H1 (cell line): ENCODE results near the gene TNIK. TPM values are rescaled to one million over a fixed set of nuclear protein-coding genes. Genes with fewer than 3 reads are reported as not detected.

Source experiments
- CTCF ChIA-PET: fragments of 300-600 bp; sonication (Branson Sonifier 250); formaldehyde crosslinking; loops from one replicate; lab custom pipeline; 2021; ENCODE audit not compliant: partially characterized antibody; lab: Charles Lee
- POLR2A ChIA-PET: fragments of 300-600 bp; sonication (Branson Sonifier 250); formaldehyde crosslinking; loops from one replicate; lab custom pipeline; 2021; ENCODE audit warnings: inconsistent platforms; ENCODE audit not compliant: partially characterized antibody; lab: Charles Lee
- DNase-seq, 2 experiments: peaks; one replicate each; pipeline versions ENCODE4 v3.0.0 to v3.0.0-alpha.2; 2010 to 2022; ENCODE audit warnings: low spot score in 2 of 2, low read depth in 1 of 2, mixed read lengths in 1 of 2
- FAIRE-seq: peaks from 2 replicates; lab custom pipeline; 2011; peaks lifted over from hg19 to GRCh38; lab: Jason Lieb, UNC
- H2AFZ ChIP-seq: 2 replicates; pipeline ENCODE4 v1.8.1; 2012; ENCODE audit warnings: low read length, inconsistent platforms
- H2AK5ac ChIP-seq: 2 replicates; pipeline ENCODE4 v1.6.1; 2013; ENCODE audit warnings: low read depth, low read length
- H2BK120ac ChIP-seq: replicated peaks from 2 replicates; pipeline ENCODE3; 2013; ENCODE audit warnings: low read depth, low read length, inconsistent platforms
- H2BK12ac ChIP-seq: 2 replicates; pipeline ENCODE4 v1.6.1; 2013; ENCODE audit warnings: low read depth, low read length
- H2BK15ac ChIP-seq: 2 replicates; pipeline ENCODE4 v1.6.1; 2013; ENCODE audit warnings: low read length
- H2BK20ac ChIP-seq: 2 replicates; pipeline ENCODE4 v1.6.1; 2013; ENCODE audit warnings: low read length
- H2BK5ac ChIP-seq: 2 replicates; pipeline ENCODE4 v1.6.1; 2013; ENCODE audit warnings: low read depth, low read length
- H3K14ac ChIP-seq: 2 replicates; pipeline ENCODE4 v1.6.1; 2013; ENCODE audit warnings: inconsistent platforms; ENCODE audit not compliant: insufficient read length
- H3K18ac ChIP-seq: 2 replicates; pipeline ENCODE4 v1.6.1; 2013; ENCODE audit warnings: low read length; ENCODE audit errors: extremely low read depth
- H3K23ac ChIP-seq: 2 replicates; pipeline ENCODE4 v1.6.1; 2013; ENCODE audit warnings: inconsistent platforms; ENCODE audit not compliant: insufficient read length
- H3K23me2 ChIP-seq: 2 replicates; pipeline ENCODE4 v1.6.1; 2013; ENCODE audit warnings: low read depth, low read length
- H3K27ac ChIP-seq: 2 replicates; pipeline ENCODE4 v1.6.1; 2011; ENCODE audit warnings: low read depth, low read length, inconsistent platforms
- H3K27me3 ChIP-seq, 4 experiments: replicated peaks in 1 of 4; 1 replicate in 1 of 4; 2 replicates in 3 of 4; pipeline versions ENCODE4 v1.6.1 to v1.8.1; 2011 to 2013; ENCODE audit warnings: low read length in 3 of 4, mild to moderate bottlenecking in 3 of 4, inconsistent platforms in 2 of 4, mixed read lengths in 2 of 4, moderate library complexity in 1 of 4; ENCODE audit not compliant: control insufficient read depth in 3 of 4, insufficient read depth in 3 of 4; ENCODE audit errors: extremely low read depth in 1 of 4
- H3K36me3 ChIP-seq, 4 experiments: 2 replicates each; pipeline versions ENCODE4 v1.6.1 to v1.8.1; 2011 to 2013; ENCODE audit warnings: mild to moderate bottlenecking in 4 of 4, low read length in 3 of 4, moderate library complexity in 2 of 4, control low read depth in 1 of 4, inconsistent platforms in 1 of 4; ENCODE audit not compliant: insufficient read depth in 4 of 4, control insufficient read depth in 2 of 4
- H3K4ac ChIP-seq: replicated peaks from 2 replicates; pipeline ENCODE3; 2013; ENCODE audit warnings: low read length, low read depth, mixed read lengths, inconsistent platforms; ENCODE audit not compliant: insufficient read length
- H3K4me1 ChIP-seq, 4 experiments: replicated peaks in 1 of 4; 1 replicate in 1 of 4; 2 replicates in 3 of 4; pipeline versions ENCODE4 v1.6.1 to v1.8.1; 2011 to 2013; ENCODE audit warnings: low read length in 3 of 4, inconsistent platforms in 2 of 4, mixed read lengths in 1 of 4; ENCODE audit not compliant: insufficient read depth in 4 of 4, control insufficient read depth in 3 of 4
- H3K4me2 ChIP-seq, 2 experiments: 2 replicates each; pipeline versions ENCODE4 v1.6.1 to v1.8.1; 2011 to 2013; ENCODE audit warnings: low read depth in 2 of 2, low read length in 2 of 2, control low read depth in 1 of 2, inconsistent platforms in 1 of 2, mild to moderate bottlenecking in 1 of 2; ENCODE audit not compliant: insufficient read depth in 1 of 2
- H3K4me3 ChIP-seq, 4 experiments: fragments of 200-600, 300-600 bp in 1 of 4; sonication (generic), shearing (Covaris generic), sonication (Bioruptor Twin) in 1 of 4; 2 replicates each; pipeline versions ENCODE4 v1.5.1 to v1.8.1; 2011 to 2016; ENCODE audit warnings: low read length in 4 of 4, low read depth in 3 of 4, control low read depth in 2 of 4, inconsistent platforms in 2 of 4, mild to moderate bottlenecking in 2 of 4, mixed read lengths in 1 of 4, moderate library complexity in 1 of 4; ENCODE audit not compliant: insufficient read depth in 2 of 4; ENCODE audit errors: extremely low read depth in 1 of 4
- H3K56ac ChIP-seq: replicated peaks from 2 replicates; pipeline ENCODE3; 2013; ENCODE audit warnings: low read depth, mild to moderate bottlenecking, mixed read lengths, low read length, inconsistent platforms; ENCODE audit not compliant: insufficient read length
- H3K79me1 ChIP-seq: 2 replicates; pipeline ENCODE4 v1.6.1; 2013; ENCODE audit warnings: low read depth, low read length, control low read depth
- H3K79me2 ChIP-seq, 2 experiments: 2 replicates each; pipeline versions ENCODE4 v1.6.1 to v1.8.1; 2012 to 2013; ENCODE audit warnings: low read length in 2 of 2, mild to moderate bottlenecking in 2 of 2, inconsistent platforms in 1 of 2; ENCODE audit not compliant: insufficient read depth in 2 of 2, control insufficient read depth in 1 of 2
- H3K9ac ChIP-seq, 4 experiments: replicated peaks in 1 of 4; 1 replicate in 1 of 4; 2 replicates in 3 of 4; pipeline versions ENCODE4 v1.6.1 to v1.8.1; 2011 to 2013; ENCODE audit warnings: low read depth in 3 of 4, low read length in 3 of 4, control low read depth in 2 of 4, mild to moderate bottlenecking in 2 of 4, moderate library complexity in 2 of 4, inconsistent platforms in 1 of 4; ENCODE audit errors: extremely low read depth in 1 of 4
- H3K9me3 ChIP-seq, 2 experiments: 2 replicates each; pipeline versions ENCODE4 v1.6.1 to v1.8.1; 2012 to 2013; ENCODE audit warnings: mild to moderate bottlenecking in 2 of 2, moderate library complexity in 2 of 2, control low read depth in 1 of 2, inconsistent platforms in 1 of 2, low read depth in 1 of 2, low read length in 1 of 2, mixed read lengths in 1 of 2; ENCODE audit not compliant: insufficient read depth in 2 of 2
- H4K20me1 ChIP-seq, 2 experiments: replicated peaks in 1 of 2; 2 replicates each; pipeline versions ENCODE3 to v1.8.1; 2011 to 2013; ENCODE audit warnings: inconsistent platforms in 2 of 2, low read length in 2 of 2, mild to moderate bottlenecking in 1 of 2; ENCODE audit not compliant: insufficient read depth in 2 of 2, control insufficient read depth in 1 of 2
- H4K5ac ChIP-seq: 2 replicates; pipeline ENCODE4 v1.6.1; 2013; ENCODE audit warnings: low read length, low read depth, mixed read lengths, inconsistent platforms; ENCODE audit not compliant: insufficient read length
- H4K8ac ChIP-seq: 2 replicates; pipeline ENCODE4 v1.8.0; 2013; ENCODE audit warnings: mild to moderate bottlenecking, moderate library complexity, low read length, inconsistent platforms; ENCODE audit not compliant: insufficient read depth; ENCODE audit errors: extremely low read depth
- H4K91ac ChIP-seq: replicated peaks from 2 replicates; pipeline ENCODE3; 2013; ENCODE audit warnings: low read length, mixed read lengths, inconsistent platforms; ENCODE audit not compliant: insufficient read length
- ASH2L ChIP-seq: fragments of 200-600, 300-600 bp; sonication (generic); IDR thresholded peaks from one replicate; pipeline ENCODE4 v1.7.1; 2017; ENCODE audit warnings: low read length
- BCL11A ChIP-seq, 2 experiments: IDR thresholded peaks; one replicate each; pipeline ENCODE4 v1.6.1; 2011; ENCODE audit warnings: low read depth in 2 of 2, low read length in 2 of 2, mild to moderate bottlenecking in 2 of 2
- CBX5 ChIP-seq: fragments of 300-800, 300-1000 bp; sonication (generic); IDR thresholded peaks from 2 replicates; pipeline ENCODE4 v1.7.1; 2016; ENCODE audit warnings: antibody characterized with exemption, low read length, low read depth
- FOSL1 ChIP-seq: IDR thresholded peaks from 2 replicates; pipeline ENCODE4 v1.6.1; 2011; ENCODE audit warnings: mild to moderate bottlenecking, low read depth, low read length, moderate library complexity; ENCODE audit not compliant: insufficient read depth
- GTF2F1 ChIP-seq: IDR thresholded peaks from 2 replicates; pipeline ENCODE4 v1.6.1; 2012; ENCODE audit warnings: low read depth, low read length, improper control_type of control experiment, borderline replicate concordance
- JUN ChIP-seq: IDR thresholded peaks from 2 replicates; pipeline ENCODE4 v1.6.1; 2011; ENCODE audit warnings: low read depth, mild to moderate bottlenecking, improper control_type of control experiment, low read length
- NRF1 ChIP-seq: IDR thresholded peaks from 2 replicates; pipeline ENCODE4 v1.6.1; 2011; ENCODE audit warnings: mild to moderate bottlenecking, low read depth, low read length, improper control_type of control experiment
- RBBP5 ChIP-seq: IDR thresholded peaks from 2 replicates; pipeline ENCODE4 v1.7.1; 2012; ENCODE audit warnings: low read depth, mild to moderate bottlenecking, inconsistent platforms, low read length, moderate library complexity, borderline replicate concordance
- RNF2 ChIP-seq: fragments of 200-900, 300-1000 bp; sonication (generic); IDR thresholded peaks from 2 replicates; pipeline ENCODE4 v1.7.1; 2016; ENCODE audit warnings: borderline replicate concordance, low read depth, mild to moderate bottlenecking, antibody characterized with exemption, low read length; ENCODE audit not compliant: poor library complexity, severe bottlenecking; ENCODE audit errors: missing control alignments
- SP2 ChIP-seq: IDR thresholded peaks from 2 replicates; pipeline ENCODE4 v1.6.1; 2012; ENCODE audit warnings: mild to moderate bottlenecking, low read length, inconsistent platforms
- SP4 ChIP-seq: IDR thresholded peaks from 2 replicates; pipeline ENCODE4 v1.6.1; 2012; ENCODE audit warnings: low read length, inconsistent platforms
- YY1 ChIP-seq: IDR thresholded peaks from 2 replicates; pipeline ENCODE4 v1.6.1; 2011; ENCODE audit warnings: low read depth, mild to moderate bottlenecking, low read length
- WGBS, 2 experiments: shearing (Covaris generic) in 1 of 2; methylation state at CpG; one replicate each; pipeline versions ENCODE4 v1.1.6 to v1.1.7; 2013 to 2015; ENCODE audit warnings: low lambda C conversion rate in 2 of 2, mixed read lengths in 2 of 2, inconsistent platforms in 1 of 2, low coverage in 1 of 2, missing lambda C conversion rate in 1 of 2; ENCODE audit not compliant: insufficient replicate concordance in 2 of 2, insufficient coverage in 1 of 2, insufficient read length in 1 of 2; ENCODE audit errors: extremely low coverage in 1 of 2, missing lambda C conversion rate in 1 of 2; 5-methylcytosine and 5-hydroxymethylcytosine counted together
- polyA plus RNA-seq, 7 experiments: library from polyadenylated mRNA; depleted of rRNA in 3 of 7; stranded (reverse) in 5 of 7; unstranded in 2 of 7; fragments of >200 nt in 5 of 7; fragments of 200-250 nt in 2 of 7; gene quantifications; 1 replicate in 5 of 7; 2 replicates in 1 of 7; 4 replicates in 1 of 7; pipeline versions ENCODE4 v1.2.1 to v1.2.3, GENCODE V29; 2011 to 2013; ENCODE audit warnings: missing spikeins in 2 of 7, mixed read lengths in 2 of 7
- total RNA-seq: library from RNA; stranded (reverse); fragmentation: NEBNext Ultra II Directional; extraction: Animal tissue kit (Norgen Biotek cat#: 25700); gene quantifications from 2 replicates; pipeline ENCODE4 v1.2.1, GENCODE V29; 2021

TNIK gene
- total and polyA plus RNA-seq, 2 of the 8 experiments (the other 6 are each of a cell fraction or from before 2014, with no cell fraction given) = 7.4 to 42.0 TPM

DNA sequence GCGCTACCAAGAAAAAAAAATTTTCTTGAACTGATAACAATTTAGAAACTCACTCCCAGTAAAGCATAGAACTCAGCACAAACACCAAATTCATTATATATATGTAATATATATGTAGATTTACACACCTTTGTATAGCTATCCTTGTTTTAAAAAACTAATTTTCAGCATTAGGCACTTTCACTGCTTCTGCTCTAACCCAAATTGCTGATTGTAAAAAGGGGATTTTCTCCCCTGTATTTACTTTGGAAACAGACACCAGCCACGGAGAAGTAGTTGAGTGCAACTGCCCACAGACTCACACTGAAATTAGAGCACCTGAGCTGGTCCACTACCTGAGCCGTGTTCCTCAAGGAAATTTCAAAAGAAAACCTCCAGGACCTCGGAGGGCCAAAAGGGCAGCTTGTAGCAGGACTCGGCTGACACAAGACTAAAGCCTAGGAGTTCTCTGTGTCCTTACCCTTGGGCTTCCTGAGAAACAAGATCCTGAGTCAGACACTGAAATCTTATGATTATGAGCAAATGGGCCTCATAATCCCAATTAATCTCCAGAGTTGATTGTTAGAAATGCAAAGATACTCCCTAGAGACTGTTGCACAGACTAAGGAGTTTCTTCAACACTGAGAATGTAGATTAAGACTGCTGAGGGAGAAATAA is 106.0 kb downstream of the TNIK start:
- 86% methylated on average over 5 of the region's 5 CpGs; no CpG with 5 or more reads in 1 of the 2 experiments for WGBS, 2 experiments
- no peak for FAIRE-seq

More for the DNA sequence above, 106.0 kb downstream of the TNIK start:
- no peak for TF ChIP-seq YY1
- TF ChIP-seq JUN = no peak
- TF ChIP-seq SP4 = no peak
- no peak for TF ChIP-seq BCL11A (IDR thresholded peaks at IDR 0.05; ENCODE audit: low read depth in 2 of 2, low read length in 2 of 2)
- TF ChIP-seq NRF1 = no peak
- no peak for TF ChIP-seq FOSL1
- TF ChIP-seq RBBP5 = no peak
- no peak for TF ChIP-seq RNF2
- TF ChIP-seq GTF2F1 = no peak
- no peak for TF ChIP-seq CBX5
- no peak for TF ChIP-seq SP2
- no peak for TF ChIP-seq ASH2L
- H2AK5ac ChIP-seq = no peak overlapping the region
- no peak overlapping the region for H2BK120ac ChIP-seq
- CTCF ChIA-PET = interaction anchor here (1.0 to 2.0 kb wide), 5 partner anchors 9 to 212 kb away, joined by 3 to 7 read pairs (median 4); no protein-coding TSS in a partner anchor
- H3K56ac ChIP-seq = no peak overlapping the region
- no peak overlapping the region for H3K4ac ChIP-seq
- H3K79me2 ChIP-seq = peaks cover 0 to 3% of the 10 kb centered on the region in 2 experiments; a peak in 2 of 4 replicates
- no peak overlapping the region for H4K5ac ChIP-seq
- H3K27me3 ChIP-seq = no peaks in the 10 kb centered on the region
- H2BK12ac ChIP-seq = no peak overlapping the region
- peaks cover 0 to 2% of the 10 kb centered on the region in 2 experiments for H4K20me1 ChIP-seq
- no peaks in the 10 kb centered on the region for H3K79me1 ChIP-seq
- no peak overlapping the region for H2BK15ac ChIP-seq
- H3K27ac ChIP-seq = no peak overlapping the region
- H3K9ac ChIP-seq = no peak overlapping the region
- H3K18ac ChIP-seq = no peak overlapping the region
- H3K4me2 ChIP-seq = no peak overlapping the region
- H2BK20ac ChIP-seq = no peak overlapping the region
- no peak overlapping the region for H3K4me3 ChIP-seq
- H3K14ac ChIP-seq = no peak overlapping the region
- peaks cover 0 to 2% (median 0%) of the 10 kb centered on the region in 4 experiments; a peak in 1 of 7 replicates for H3K4me1 ChIP-seq
- POLR2A ChIA-PET = no interaction called here
- no peak overlapping the region for H4K8ac ChIP-seq
- no peak overlapping the region for H4K91ac ChIP-seq
- no peak overlapping the region for H2BK5ac ChIP-seq
- no peak overlapping the region for H3K23ac ChIP-seq
- H3K36me3 ChIP-seq = no peaks in the 10 kb centered on the region
- no peaks in the 10 kb centered on the region; the same call in 1 of the 2 replicates for H3K23me2 ChIP-seq
- H2AFZ ChIP-seq = no peak overlapping the region
- no peak for DNase-seq
- no peaks in the 10 kb centered on the region for H3K9me3 ChIP-seq
